ENCODE measurements around the gene PRR35. TPM values are rescaled to one million over a fixed set of nuclear protein-coding genes. Genes with fewer than 3 reads are reported as not detected.

PRR35 gene
- polyA plus RNA-seq, 4 donors = 0.59 to 21.7 (median 8.6) TPM

GRCh38 chr16:527015-527903, 32.9 kb upstream of the PRR35 start, which contains the start of gene CAPN15:
Gene CAPN15 (plus strand): TSS chr16:527712. CDS start chr16:546839, 19,127 bp downstream.
- DNase-seq (ENCODE audit: low read depth in 4 of 4, low spot score in 3 of 4) = peak; percentile 81 to 83 (median 81)

DNA sequence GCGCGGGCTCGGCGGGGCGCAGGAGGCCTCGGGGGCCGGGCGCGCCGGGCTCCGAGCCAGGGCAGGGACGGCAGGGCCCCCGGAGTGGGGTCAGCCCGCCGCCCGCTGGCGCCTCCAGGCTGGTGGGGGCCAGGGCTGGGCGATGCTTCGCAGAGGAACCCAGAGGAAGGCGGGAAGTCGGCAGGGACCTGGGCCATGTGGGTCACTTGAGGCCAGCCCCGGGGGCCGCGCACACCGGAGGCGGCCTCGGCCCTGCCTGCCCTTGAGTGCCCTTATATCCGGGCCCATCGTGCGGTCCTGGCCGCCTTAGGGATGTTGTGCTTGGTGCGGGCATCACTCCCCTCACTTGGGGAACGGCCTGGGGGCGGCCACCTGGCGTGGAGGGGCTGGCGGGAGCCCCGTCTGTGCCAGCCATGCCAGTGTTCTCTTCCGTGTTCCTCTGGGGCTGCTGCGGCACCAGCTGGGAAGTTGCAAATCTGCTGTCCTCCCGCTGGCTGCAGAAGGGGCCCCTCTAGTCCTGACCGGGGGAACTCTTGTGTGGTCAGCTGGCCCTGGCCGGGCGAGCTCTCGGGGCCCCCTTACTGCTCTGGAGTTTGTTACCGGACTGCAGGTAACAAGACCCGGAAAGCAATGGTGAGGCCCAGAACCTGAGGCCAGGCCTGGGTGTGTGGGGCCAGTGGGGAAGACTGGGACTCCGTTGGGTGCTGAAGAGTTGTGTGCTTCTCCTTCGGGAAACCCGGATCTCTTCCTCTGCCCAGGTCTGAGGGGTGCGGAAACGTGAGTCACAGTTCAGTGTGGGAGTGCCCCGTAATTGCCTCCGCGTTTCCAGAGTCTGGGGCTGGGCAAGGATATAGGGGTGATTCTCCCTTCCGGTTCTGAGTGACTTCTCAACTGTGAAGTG, 31.8 kb upstream of the PRR35 start:
- DNase-seq (ENCODE audit: low read depth in 4 of 4, low spot score in 3 of 4) = no peak

- no peak for DNase-seq (ENCODE audit: low read depth in 4 of 4, low spot score in 3 of 4)
These were observed 31.1 kb upstream of the PRR35 start for GRCh38 chr16:529012-529575.

- no peak for DNase-seq (ENCODE audit: low read depth in 4 of 4, low spot score in 3 of 4)
These were observed 29.9 kb upstream of the PRR35 start for GRCh38 chr16:530111-530817.

DNA sequence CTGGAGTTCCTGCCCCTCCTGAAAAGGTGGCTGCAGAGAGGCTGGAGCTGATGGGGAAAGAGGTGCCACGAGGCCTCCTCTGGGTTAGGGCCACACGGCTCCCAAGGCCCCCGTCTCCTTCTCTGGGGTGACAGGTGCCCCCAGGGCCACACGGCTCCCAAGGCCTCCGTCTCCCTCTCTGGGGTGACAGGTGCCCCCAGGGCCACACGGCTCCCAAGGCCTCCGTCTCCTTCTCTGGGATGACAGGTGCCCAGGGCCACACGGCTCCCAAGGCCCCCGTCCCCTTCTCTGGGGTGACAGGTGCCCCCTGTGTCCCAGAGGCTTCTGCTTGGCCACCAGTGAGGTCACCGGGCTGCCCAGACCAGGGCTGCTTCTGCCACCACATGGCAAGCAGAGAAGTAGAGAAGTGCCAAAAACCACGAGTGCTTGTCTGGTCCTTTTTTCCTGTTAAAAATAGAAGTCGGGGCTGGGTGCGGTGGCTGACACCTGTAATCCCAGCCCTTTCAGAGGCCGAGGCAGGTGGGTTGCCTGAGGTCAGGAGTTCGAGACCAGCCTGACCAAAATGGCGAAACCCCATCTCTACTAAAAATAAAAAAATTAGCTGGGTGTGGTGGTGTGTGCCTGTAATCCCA, 28.6 kb upstream of the PRR35 start:
- no peak for DNase-seq (ENCODE audit: low read depth in 4 of 4, low spot score in 3 of 4)

DNA sequence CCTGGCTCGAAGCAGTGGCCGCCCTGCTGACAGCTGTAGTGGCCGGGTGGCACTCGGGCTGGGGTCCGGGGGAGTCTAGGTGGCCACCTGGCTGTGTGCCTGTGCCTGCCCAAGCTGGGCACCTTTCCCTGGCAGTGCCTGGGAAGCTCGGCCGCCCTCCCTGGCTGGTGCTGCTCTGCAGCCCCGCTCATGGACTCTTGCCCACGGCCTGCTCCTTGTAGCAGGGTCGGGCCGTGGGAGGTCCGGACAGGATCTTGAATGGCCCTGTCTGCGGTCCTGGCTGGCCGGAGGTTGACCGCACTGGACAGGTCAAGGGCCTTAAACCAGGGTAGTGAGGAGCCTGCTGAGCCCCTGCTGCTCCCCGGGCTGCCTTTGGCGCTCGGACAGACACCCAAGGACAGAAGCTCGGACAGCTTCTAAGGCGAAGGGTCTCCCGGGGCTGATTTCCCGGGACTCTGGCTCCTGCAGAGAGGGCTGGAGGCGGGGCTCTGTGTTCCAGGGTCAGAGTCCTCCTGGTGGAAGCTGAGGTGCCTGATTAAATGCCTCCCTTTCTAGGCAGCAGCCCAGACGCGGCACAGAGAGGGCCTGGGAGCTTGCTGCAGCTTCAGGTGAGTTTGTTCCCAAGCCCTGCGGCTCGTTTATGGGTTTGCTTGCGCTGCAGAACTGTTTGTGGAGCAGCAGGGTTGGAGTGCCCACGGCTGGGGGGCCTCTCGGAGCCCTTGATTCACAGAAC, 26.6 kb upstream of the PRR35 start:
- no peak for DNase-seq (ENCODE audit: low read depth in 4 of 4, low spot score in 3 of 4)

GRCh38 chr16:534135-534534, 26.1 kb upstream of the PRR35 start:
- no peak for DNase-seq (ENCODE audit: low read depth in 4 of 4, low spot score in 3 of 4)

DNA sequence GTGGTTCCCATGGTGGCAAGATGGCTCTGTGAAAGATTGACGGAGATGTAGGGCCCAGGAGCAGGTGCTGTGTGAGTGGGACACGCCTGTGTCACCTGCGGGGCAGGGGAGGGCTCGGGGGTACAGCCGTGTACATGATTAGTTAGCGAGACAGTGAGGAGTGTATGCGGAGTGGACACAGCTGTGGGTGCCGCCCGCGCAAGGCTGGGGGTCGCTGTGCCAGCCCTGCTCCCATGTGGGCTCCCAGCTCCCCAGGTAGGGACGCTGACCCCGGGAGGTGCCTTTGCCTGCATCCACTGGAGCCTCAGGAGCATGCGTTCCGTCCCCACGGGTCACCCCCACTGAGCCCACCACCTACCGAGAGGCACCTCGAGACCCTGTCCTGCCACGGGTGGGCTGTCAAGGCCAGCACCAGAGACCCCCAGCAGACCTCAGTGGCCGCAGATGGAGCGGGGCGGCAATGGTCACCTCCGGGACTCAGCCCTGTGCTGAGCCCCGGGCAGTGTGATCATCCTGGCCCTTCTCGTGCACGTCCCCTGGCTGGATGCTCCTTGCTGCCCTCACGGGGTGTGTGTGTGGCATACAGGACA, 25.2 kb upstream of the PRR35 start:
- DNase-seq (ENCODE audit: low read depth in 4 of 4, low spot score in 3 of 4) = no peak

GRCh38 chr16:535446-536405, 24.5 kb upstream of the PRR35 start:
- no peak for DNase-seq (ENCODE audit: low read depth in 4 of 4, low spot score in 3 of 4)

DNA sequence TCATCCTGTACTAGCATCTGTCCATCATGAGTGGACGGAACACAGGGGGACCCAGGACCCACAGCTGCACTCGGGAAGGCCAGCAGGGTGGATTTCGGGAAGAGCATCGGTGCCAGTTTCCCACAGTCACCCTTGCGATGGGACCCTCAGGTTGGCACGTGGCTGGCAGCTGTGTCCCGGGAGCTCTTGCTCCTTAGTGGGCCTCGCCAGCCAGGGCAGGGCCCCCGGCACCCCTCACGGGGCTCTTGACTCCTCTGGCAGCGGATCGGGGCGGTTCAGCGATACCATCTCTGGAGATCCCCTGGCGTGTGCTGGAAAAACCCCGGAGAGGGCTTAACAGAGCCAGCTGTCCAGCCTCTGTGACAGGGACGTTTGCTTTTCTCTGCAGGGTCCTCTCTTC, 23.4 kb upstream of the PRR35 start:
- no peak for DNase-seq (ENCODE audit: low read depth in 4 of 4, low spot score in 3 of 4)

- no peak for DNase-seq (ENCODE audit: low read depth in 4 of 4, low spot score in 3 of 4)
These were observed 22.5 kb upstream of the PRR35 start for GRCh38 chr16:537415-538335.

DNA sequence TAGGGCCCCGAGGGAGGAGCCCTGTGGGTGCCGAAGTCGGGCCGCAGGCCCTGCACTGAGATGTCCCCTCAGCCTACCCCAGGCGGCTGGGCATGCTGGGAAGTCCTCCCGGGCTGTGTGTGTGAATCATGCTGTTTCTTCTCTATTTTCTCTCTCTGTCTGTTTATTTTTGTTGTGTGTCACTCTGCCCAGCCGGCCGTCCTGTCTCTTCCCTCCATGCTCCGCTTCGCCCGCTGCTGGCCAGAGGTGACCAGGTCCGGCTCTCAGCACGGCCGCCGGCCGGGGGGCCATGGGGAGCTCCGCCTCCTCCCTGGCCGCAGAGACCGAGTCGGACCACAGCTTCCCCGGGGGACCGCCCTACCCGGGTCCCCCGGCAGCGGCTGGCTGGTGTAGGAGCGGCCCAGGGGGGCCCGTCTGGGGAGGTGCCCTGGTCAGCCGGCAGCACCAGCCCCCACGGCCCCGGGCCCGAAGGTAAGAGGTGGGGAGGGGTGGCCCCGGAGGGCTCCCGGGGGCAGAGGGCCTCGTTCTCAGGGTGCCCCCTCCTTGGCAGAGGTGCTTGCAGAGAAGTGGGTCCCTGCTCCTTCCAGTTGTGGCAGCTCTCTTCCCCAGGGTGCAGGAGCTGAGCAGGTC, 20.2 kb upstream of the PRR35 start:
- DNase-seq (ENCODE audit: low read depth in 4 of 4, low spot score in 3 of 4) = no peak

DNA sequence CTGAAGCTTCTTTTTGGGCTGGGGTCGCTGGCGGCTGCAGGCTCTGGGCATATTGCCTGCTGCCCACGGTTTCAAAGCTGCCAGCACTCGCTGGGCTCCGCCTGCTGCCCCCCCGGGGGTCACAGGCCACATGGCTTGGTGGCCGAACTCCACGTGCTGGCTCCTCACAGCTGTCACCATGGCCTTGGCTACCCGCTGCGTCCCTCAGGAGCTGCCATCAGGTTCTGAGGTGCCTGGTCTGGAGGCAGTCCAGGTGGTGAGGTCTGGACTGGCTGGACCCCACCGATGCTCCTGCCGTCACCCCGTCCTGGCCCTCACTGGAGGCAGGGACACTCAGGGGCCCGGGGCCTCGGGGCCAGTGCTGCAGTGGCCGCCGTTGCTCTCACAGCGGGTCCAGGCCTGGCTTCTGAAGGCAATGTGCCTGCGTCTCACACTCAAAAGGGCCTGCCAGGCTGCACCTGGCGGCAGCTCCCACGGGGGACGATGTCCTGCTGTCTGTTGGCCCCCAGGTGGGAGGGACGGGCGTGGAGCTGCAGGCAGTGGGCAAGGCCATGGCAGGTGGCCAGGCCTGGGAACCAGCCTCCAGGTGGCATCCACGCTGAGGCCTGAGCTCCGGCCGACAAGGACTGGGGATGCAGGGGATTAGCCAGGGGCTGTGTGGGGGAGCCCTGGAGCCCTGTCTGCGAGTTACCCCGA, 19.4 kb upstream of the PRR35 start:
- DNase-seq (ENCODE audit: low read depth in 4 of 4, low spot score in 3 of 4) = no peak

DNA sequence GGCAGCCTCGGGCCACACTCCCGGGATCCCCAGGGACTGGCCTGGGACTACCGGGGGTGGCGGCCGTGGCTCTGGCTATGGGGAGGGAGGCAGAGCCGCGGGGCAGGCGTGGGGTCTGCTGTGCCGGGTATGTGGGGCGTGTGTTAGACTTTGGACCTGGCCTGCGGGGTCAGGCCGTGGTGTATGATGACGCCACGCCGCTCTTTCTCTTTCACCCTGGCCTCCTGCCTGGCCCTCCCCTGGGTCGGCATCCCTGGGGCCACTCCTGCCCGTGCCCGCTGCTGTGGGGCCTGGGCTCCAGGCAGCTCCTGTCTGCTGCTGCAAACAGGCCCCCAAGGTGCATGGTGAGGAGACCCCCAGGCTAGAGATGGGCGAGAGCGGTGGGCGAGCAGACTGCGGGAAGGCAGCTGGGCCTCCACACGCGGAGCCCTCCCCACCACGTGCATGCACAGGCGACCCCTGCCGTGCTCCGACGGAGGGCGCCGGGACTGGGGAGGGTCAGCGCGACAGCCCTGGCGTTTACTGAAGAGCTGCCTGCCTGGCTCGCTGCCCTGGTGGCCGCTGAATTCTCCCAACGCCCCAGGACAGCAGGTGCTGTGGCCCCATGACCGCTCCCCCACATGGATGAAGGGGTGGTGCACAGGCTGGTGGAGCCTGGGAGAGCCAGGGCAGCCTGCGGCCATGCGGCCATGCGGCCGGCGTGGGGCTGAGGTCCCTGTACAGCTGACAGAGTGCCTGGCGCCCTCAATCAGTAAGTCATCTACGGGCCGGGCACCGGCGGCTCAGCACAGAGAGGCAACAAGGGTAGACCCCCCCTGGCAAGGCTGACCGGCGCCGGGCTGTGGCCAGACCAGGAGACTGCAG, 16.7 kb upstream of the PRR35 start:
- no peak for DNase-seq (ENCODE audit: low read depth in 4 of 4, low spot score in 3 of 4)

GRCh38 chr16:544517-544916, 15.7 kb upstream of the PRR35 start:
- DNase-seq (ENCODE audit: low read depth in 4 of 4, low spot score in 3 of 4) = no peak

All from left renal pelvis (tissue), 4 donors.